Measurements from ENCODE around the gene PTPRK. TPM values are rescaled to one million over a fixed set of nuclear protein-coding genes. Genes with fewer than 3 reads are reported as not detected.

PTPRK gene
- total RNA-seq, 4 donors from 2014 or later: 34.6 to 56.5 (median 47.0) TPM

DNA sequence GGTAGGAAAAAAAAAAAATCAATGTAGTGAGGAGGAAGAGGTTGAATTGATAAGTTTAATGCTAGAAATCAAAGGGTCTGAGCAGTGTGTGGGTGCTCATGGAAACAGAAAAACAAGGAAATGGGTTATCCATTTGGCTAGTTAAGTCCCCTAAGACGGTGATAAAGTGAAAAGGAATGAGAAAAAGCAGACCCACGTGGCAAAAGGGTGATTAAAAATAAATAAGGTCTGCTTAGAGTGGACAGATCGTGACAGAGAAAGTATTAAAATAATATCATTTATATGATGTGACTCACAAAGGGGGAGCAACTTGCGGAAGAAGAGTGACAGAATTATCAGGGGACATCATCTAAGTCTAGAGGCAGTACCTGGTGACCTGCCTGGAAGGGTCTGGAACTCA is 367.8 kb downstream of the PTPRK start:
- intact Hi-C loops (cut with DNase I): no loop called here
- no peak for TF ChIP-seq CTCF (IDR thresholded peaks at IDR 0.05)
- TF ChIP-seq POLR2A (IDR thresholded peaks at IDR 0.05): no peak

GRCh38 chr6:128150376-128150775 is 370.0 kb downstream of the PTPRK start:
- intact Hi-C loops (cut with DNase I): no loop called here

More for the DNA sequence above, 367.8 kb downstream of the PTPRK start:
- Histone ChIP-seq H3K4me3 (replicated peaks in 1 of 3) (no peak overlapping the region), H3K4me1 (no peaks in the 10 kb centered on the region), H3K27ac (no peak overlapping the region), H3K9me3 (no peaks in the 10 kb centered on the region), H3K27me3 (no peaks in the 10 kb centered on the region), H3K36me3 (no peaks in the 10 kb centered on the region)
- 84 to 85% methylated on average over 4 of the region's 4 CpGs for WGBS, 2 donors
- DNase-seq: no peak

GRCh38 chr6:128149796-128150195 is 370.6 kb downstream of the PTPRK start:
- H3K4me1 ChIP-seq: no peaks in the 10 kb centered on the region
- no peak overlapping the region for H3K4me3 ChIP-seq (replicated peaks in 1 of 3)
- no peaks in the 10 kb centered on the region for H3K9me3 ChIP-seq
- intact Hi-C loops (cut with DNase I): no loop called here
- H3K27me3 ChIP-seq: no peaks in the 10 kb centered on the region
- TF ChIP-seq CTCF (IDR thresholded peaks at IDR 0.05) (no peak), POLR2A (IDR thresholded peaks at IDR 0.05) (no peak)
- H3K36me3 ChIP-seq: no peaks in the 10 kb centered on the region
- H3K27ac ChIP-seq: no peak overlapping the region
- DNase-seq: no peak
- WGBS, 2 donors: 95 to 98% methylated on average over 1 of the region's 1 CpG

More at GRCh38 chr6:128150376-128150775, 370.0 kb downstream of the PTPRK start:
- 91 to 92% methylated on average over 5 of the region's 5 CpGs for WGBS, 2 donors
- Histone ChIP-seq H3K27ac (no peak overlapping the region), H3K9me3 (no peaks in the 10 kb centered on the region), H3K36me3 (no peaks in the 10 kb centered on the region), H3K27me3 (no peaks in the 10 kb centered on the region), H3K4me3 (replicated peaks in 1 of 3) (no peak overlapping the region), H3K4me1 (no peaks in the 10 kb centered on the region)
- no peak for TF ChIP-seq CTCF (IDR thresholded peaks at IDR 0.05)
- DNase-seq: no peak

- no peaks in the 10 kb centered on the region for H3K36me3 ChIP-seq
- no peak overlapping the region for H3K4me3 ChIP-seq (replicated peaks in 1 of 3)
- 81 to 82% methylated on average over 1 of the region's 1 CpG for WGBS, 2 donors
Observed at GRCh38 chr6:128144320-128144719, 376.1 kb downstream of the PTPRK start.

DNA sequence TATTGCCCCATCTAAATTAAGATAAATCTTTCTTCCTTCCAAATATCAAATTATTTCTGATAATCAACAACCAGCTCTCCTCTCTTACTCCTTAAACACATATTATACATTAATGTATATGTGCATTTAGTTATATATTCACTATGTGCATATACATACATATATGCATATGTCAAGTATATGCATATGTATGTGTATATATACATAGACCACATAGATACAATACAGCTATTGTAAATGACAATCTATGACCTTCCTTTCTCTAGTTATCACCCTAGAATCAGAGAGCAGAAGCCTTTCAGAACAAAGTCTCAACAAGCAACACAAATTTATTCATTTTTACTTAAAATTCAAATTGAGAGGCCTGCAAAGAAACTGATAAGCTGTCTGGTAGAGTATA is 378.5 kb downstream of the PTPRK start:
- Histone ChIP-seq H3K9me3 (no peaks in the 10 kb centered on the region), H3K4me1 (no peaks in the 10 kb centered on the region), H3K27me3 (no peaks in the 10 kb centered on the region), H3K4me3 (replicated peaks in 1 of 3) (no peak overlapping the region), H3K27ac (no peak overlapping the region), H3K36me3 (no peaks in the 10 kb centered on the region)
- no peak for DNase-seq
- intact Hi-C loops (cut with DNase I): no loop called here
- TF ChIP-seq POLR2A (IDR thresholded peaks at IDR 0.05) (no peak), CTCF (IDR thresholded peaks at IDR 0.05) (no peak)

More at GRCh38 chr6:128144320-128144719, 376.1 kb downstream of the PTPRK start:
- Histone ChIP-seq H3K4me1 (no peaks in the 10 kb centered on the region), H3K27me3 (no peaks in the 10 kb centered on the region), H3K9me3 (no peaks in the 10 kb centered on the region), H3K27ac (no peak overlapping the region)
- no peak for TF ChIP-seq CTCF (IDR thresholded peaks at IDR 0.05)
- no peak for TF ChIP-seq POLR2A (IDR thresholded peaks at IDR 0.05)
- intact Hi-C loops (cut with DNase I): no loop called here
- DNase-seq: no peak

Data from thyroid gland (tissue), 4 donors.